Endodermal cell (in vitro differentiated cells): ENCODE data around the gene COL11A2. TPM values are rescaled to one million over a fixed set of nuclear protein-coding genes. Genes with fewer than 3 reads are reported as not detected.

ENCODE experiments used
- DNase-seq: peaks from one replicate; pipeline ENCODE4 v3.0.0-alpha.2; 2017
- H3K27ac ChIP-seq: 2 replicates; pipeline ENCODE4 v1.5.1; 2013; ENCODE audit warnings: mild to moderate bottlenecking, low read depth, low read length, moderate library complexity
- H3K27me3 ChIP-seq: 2 replicates; pipeline ENCODE4 v1.6.1; 2013; ENCODE audit warnings: mild to moderate bottlenecking, low read length, moderate library complexity; ENCODE audit not compliant: insufficient read depth, control insufficient read depth, poor library complexity, severe bottlenecking
- H3K36me3 ChIP-seq: 2 replicates; pipeline ENCODE4 v1.7.0; 2013; ENCODE audit warnings: mild to moderate bottlenecking, low read length, moderate library complexity; ENCODE audit not compliant: control insufficient read depth, insufficient read depth
- H3K4me1 ChIP-seq: one replicate; pipeline ENCODE4 v1.7.0; 2013; ENCODE audit warnings: low read length; ENCODE audit not compliant: control insufficient read depth, insufficient read depth
- H3K4me3 ChIP-seq: 2 replicates; pipeline ENCODE4 v1.5.1; 2013; ENCODE audit warnings: mild to moderate bottlenecking, low read length, moderate library complexity
- H3K9ac ChIP-seq: 2 replicates; pipeline ENCODE4 v1.6.1; 2013; ENCODE audit warnings: mild to moderate bottlenecking, low read length, moderate library complexity; ENCODE audit not compliant: poor library complexity, severe bottlenecking; ENCODE audit errors: extremely low read depth
- H3K9me3 ChIP-seq: 2 replicates; pipeline ENCODE4 v1.6.1; 2013; ENCODE audit warnings: mild to moderate bottlenecking, low read length, moderate library complexity; ENCODE audit not compliant: control insufficient read depth
- H3K27ac Mint-ChIP-seq: 2 replicates; pipeline ENCODE4 v1.8.0; 2020; ENCODE audit warnings: mixed read lengths
- H3K27me3 Mint-ChIP-seq: 2 replicates; pipeline ENCODE4 v1.8.0; 2021; ENCODE audit warnings: mild to moderate bottlenecking, mixed read lengths; ENCODE audit not compliant: insufficient read depth
- H3K36me3 Mint-ChIP-seq: 2 replicates; pipeline ENCODE4 v1.8.0; 2020; ENCODE audit warnings: low read depth, mixed read lengths
- H3K4me1 Mint-ChIP-seq: 2 replicates; pipeline ENCODE4 v1.8.0; 2020; ENCODE audit warnings: mixed read lengths
- H3K4me3 Mint-ChIP-seq: 2 replicates; pipeline ENCODE4 v1.8.0; 2020; ENCODE audit warnings: mild to moderate bottlenecking, moderate library complexity, mixed read lengths
- H3K9me3 Mint-ChIP-seq: 2 replicates; pipeline ENCODE4 v1.8.0; 2020; ENCODE audit warnings: mild to moderate bottlenecking, mixed read lengths
- CTCF ChIP-seq: fragments of 200-600 bp; sonication (generic); conservative IDR thresholded peaks from 2 replicates; pipeline ENCODE4 v1.5.0; 2021; ENCODE audit warnings: antibody characterized with exemption, mild to moderate bottlenecking
- WGBS, 2 experiments: methylation state at CpG; one replicate each; pipeline versions ENCODE4 v1.1.5 to v1.1.7; 2013; ENCODE audit warnings: missing lambda C conversion rate in 2 of 2, mixed read lengths in 1 of 2; ENCODE audit not compliant: insufficient coverage in 1 of 2, insufficient read length in 1 of 2; 5-methylcytosine and 5-hydroxymethylcytosine counted together
- total RNA-seq, 2 donors: library from RNA; stranded (reverse); fragmentation: NEBNext Ultra II Directional in 1 of 2; extraction: Animal tissue kit (Norgen Biotek cat#: 25700) in 1 of 2; gene quantifications; 2 replicates in 1 of 2; 3 replicates in 1 of 2; pipeline ENCODE4 v1.2.1, GENCODE V29; 2021

The COL11A2 gene
- total RNA-seq, 2 donors from 2014 or later = 1.3 to 2.8 TPM

- H3K4me3 Mint-ChIP-seq = peak overlapping the region; percentile 81
- peaks cover 59% of the 10 kb centered on the region for H3K27me3 Mint-ChIP-seq
- H3K4me1 ChIP-seq = peaks cover 4% of the 10 kb centered on the region
- no peaks in the 10 kb centered on the region for H3K9me3 ChIP-seq
- TF ChIP-seq CTCF = no peak
- peaks cover 20% of the 10 kb centered on the region for H3K4me1 Mint-ChIP-seq
- no peak overlapping the region for H3K27ac ChIP-seq
- H3K27ac Mint-ChIP-seq = no peak overlapping the region
- no peak for DNase-seq
- WGBS, 2 experiments = 2 to 4% methylated on average over 5 to 6 of the region's 6 CpGs
- no peaks in the 10 kb centered on the region for H3K9me3 Mint-ChIP-seq
- peak overlapping the region; percentile 51 for H3K9ac ChIP-seq
- H3K4me3 ChIP-seq = peak overlapping the region; percentile 85
- H3K36me3 ChIP-seq = peaks cover 20% of the 10 kb centered on the region
- peaks cover 19% of the 10 kb centered on the region for H3K36me3 Mint-ChIP-seq
- peaks cover 21% of the 10 kb centered on the region for H3K27me3 ChIP-seq
These were observed 20.5 kb upstream of the COL11A2 start for GRCh38 chr6:33212857-33213165.

- Histone ChIP-seq H3K36me3 (peaks cover 20% of the 10 kb centered on the region), H3K9ac (no peak overlapping the region), H3K4me3 (no peak overlapping the region), H3K9me3 (no peaks in the 10 kb centered on the region), H3K27me3 (peaks cover 19% of the 10 kb centered on the region), H3K4me1 (peaks cover 4% of the 10 kb centered on the region), H3K27ac (no peak overlapping the region)
- Mint-ChIP-seq H3K27me3 (peaks cover 56% of the 10 kb centered on the region), H3K36me3 (peaks cover 19% of the 10 kb centered on the region), H3K27ac (no peak overlapping the region), H3K9me3 (no peaks in the 10 kb centered on the region), H3K4me1 (peaks cover 17% of the 10 kb centered on the region), H3K4me3 (no peak overlapping the region)
- 80 to 89% methylated on average over 4 to 17 of the region's 18 CpGs for WGBS, 2 experiments
- DNase-seq = peak; percentile 82
- peak; percentile 42 for TF ChIP-seq CTCF
These were observed 19.6 kb upstream of the COL11A2 start for GRCh38 chr6:33211666-33212422.

GRCh38 chr6:33211136-33211535 is 18.9 kb upstream of the COL11A2 start:
- no peak for DNase-seq
- no peak overlapping the region for H3K27ac ChIP-seq
- H3K4me3 Mint-ChIP-seq = no peak overlapping the region
- H3K9me3 ChIP-seq = no peaks in the 10 kb centered on the region
- H3K36me3 Mint-ChIP-seq = peaks cover 19% of the 10 kb centered on the region
- H3K4me1 ChIP-seq = peaks cover 4% of the 10 kb centered on the region
- H3K27ac Mint-ChIP-seq = no peak overlapping the region
- H3K27me3 ChIP-seq = peaks cover 19% of the 10 kb centered on the region
- no peak for TF ChIP-seq CTCF
- WGBS, 2 experiments = 78 to 92% methylated on average over 5 to 17 of the region's 17 CpGs
- peaks cover 59% of the 10 kb centered on the region for H3K27me3 Mint-ChIP-seq
- no peaks in the 10 kb centered on the region for H3K9me3 Mint-ChIP-seq
- peaks cover 17% of the 10 kb centered on the region for H3K4me1 Mint-ChIP-seq
- no peak overlapping the region for H3K9ac ChIP-seq
- H3K36me3 ChIP-seq = peaks cover 20% of the 10 kb centered on the region
- H3K4me3 ChIP-seq = no peak overlapping the region
